Neural crest cell (in vitro differentiated cells): Measurements from ENCODE around the gene TAS2R42. TPM values are rescaled to one million over a fixed set of nuclear protein-coding genes. Genes with fewer than 3 reads are reported as not detected.

Experiments used
- DNase-seq: peaks from one replicate; pipeline ENCODE4 v3.0.0; 2021; ENCODE audit warnings: low read depth, mixed read lengths, low spot score
- H3K27ac Mint-ChIP-seq: one replicate; pipeline ENCODE4 v1.8.0; 2021; ENCODE audit warnings: mild to moderate bottlenecking, mixed read lengths; ENCODE audit not compliant: unreplicated experiment
- H3K27me3 Mint-ChIP-seq: 2 replicates; pipeline ENCODE4 v1.8.0; 2021; ENCODE audit warnings: low read depth, mild to moderate bottlenecking, mixed read lengths
- H3K36me3 Mint-ChIP-seq: 2 replicates; pipeline ENCODE4 v1.8.0; 2021; ENCODE audit warnings: low read depth, mild to moderate bottlenecking, mixed read lengths
- H3K4me1 Mint-ChIP-seq: 2 replicates; pipeline ENCODE4 v1.8.0; 2021; ENCODE audit warnings: mixed read lengths
- H3K4me3 Mint-ChIP-seq: one replicate; pipeline ENCODE4 v1.8.0; 2021; ENCODE audit warnings: mild to moderate bottlenecking, mixed read lengths
- H3K9me3 Mint-ChIP-seq: 2 replicates; pipeline ENCODE4 v1.8.0; 2021; ENCODE audit warnings: mixed read lengths
- total RNA-seq: library from RNA; stranded (reverse); gene quantifications from 2 replicates; pipeline ENCODE4 v1.2.1, GENCODE V29; 2021
- TF ChIP-seq, protein P1 (sequence below): fragments of 200-600 bp; sonication (generic); conservative IDR thresholded peaks from 2 replicates; pipeline ENCODE4 v1.5.0; 2021; ENCODE audit warnings: antibody characterized with exemption, mild to moderate bottlenecking

Gene TAS2R42
- total RNA-seq, 1 donor from 2014 or later, result not detected

DNA sequence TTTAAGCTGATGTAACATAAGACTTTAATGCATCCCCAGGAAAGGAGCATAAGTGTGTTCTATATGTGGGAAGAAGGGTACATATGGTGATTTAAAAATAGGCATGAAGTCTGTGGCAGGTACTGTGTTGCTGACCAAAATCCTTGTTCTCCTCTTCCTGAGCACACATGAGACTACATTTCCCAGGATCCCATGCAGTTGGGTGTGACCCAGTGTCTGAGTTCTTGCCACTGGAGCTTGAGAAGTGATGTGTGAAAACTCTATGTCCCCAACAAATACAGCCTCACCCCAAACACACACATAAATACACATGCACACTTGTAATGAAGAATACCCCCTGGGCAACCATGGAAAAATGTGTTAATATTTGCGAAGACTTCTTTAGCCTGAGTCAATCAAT, 24.2 kb downstream of the TAS2R42 start:
- Mint-ChIP-seq H3K27me3 (no peaks in the 10 kb centered on the region), H3K9me3 (no peaks in the 10 kb centered on the region), H3K4me1 (peaks cover 16% of the 10 kb centered on the region), H3K36me3 (peaks cover 17% of the 10 kb centered on the region), H3K27ac (no peak overlapping the region), H3K4me3 (no peak overlapping the region)
- DNase-seq, result no peak
- TF ChIP-seq, protein P1, sequence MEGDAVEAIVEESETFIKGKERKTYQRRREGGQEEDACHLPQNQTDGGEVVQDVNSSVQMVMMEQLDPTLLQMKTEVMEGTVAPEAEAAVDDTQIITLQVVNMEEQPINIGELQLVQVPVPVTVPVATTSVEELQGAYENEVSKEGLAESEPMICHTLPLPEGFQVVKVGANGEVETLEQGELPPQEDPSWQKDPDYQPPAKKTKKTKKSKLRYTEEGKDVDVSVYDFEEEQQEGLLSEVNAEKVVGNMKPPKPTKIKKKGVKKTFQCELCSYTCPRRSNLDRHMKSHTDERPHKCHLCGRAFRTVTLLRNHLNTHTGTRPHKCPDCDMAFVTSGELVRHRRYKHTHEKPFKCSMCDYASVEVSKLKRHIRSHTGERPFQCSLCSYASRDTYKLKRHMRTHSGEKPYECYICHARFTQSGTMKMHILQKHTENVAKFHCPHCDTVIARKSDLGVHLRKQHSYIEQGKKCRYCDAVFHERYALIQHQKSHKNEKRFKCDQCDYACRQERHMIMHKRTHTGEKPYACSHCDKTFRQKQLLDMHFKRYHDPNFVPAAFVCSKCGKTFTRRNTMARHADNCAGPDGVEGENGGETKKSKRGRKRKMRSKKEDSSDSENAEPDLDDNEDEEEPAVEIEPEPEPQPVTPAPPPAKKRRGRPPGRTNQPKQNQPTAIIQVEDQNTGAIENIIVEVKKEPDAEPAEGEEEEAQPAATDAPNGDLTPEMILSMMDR, result no peak

DNA sequence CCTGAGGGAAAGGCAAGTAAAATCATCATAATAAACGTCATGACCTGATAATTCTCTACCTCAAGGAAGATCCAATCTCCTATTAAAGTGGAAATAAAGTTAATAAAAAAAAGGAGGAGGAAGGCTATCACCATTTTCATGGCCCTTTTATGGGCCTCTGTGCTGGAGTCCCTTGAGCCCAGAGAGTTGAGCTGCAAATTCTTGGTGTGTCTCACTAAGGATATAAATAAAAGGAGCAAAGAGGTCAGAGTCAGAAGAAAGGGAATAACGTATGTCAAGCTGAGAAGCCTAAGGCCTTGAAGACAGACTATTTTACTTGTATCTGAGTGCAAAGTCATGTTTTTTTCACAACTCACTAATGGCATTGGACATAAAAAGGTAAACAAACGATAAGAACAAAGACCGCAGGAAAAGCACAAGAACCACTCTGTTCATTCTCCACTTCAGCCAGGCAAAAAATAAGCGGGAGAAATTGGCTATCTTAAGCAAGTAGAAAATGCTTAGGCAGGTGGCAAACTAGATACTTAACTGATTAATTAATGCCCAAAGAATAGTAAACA, 27.8 kb downstream of the TAS2R42 start:
- Mint-ChIP-seq H3K27me3 (no peaks in the 10 kb centered on the region), H3K4me3 (no peak overlapping the region), H3K9me3 (peaks cover 10% of the 10 kb centered on the region), H3K27ac (no peak overlapping the region), H3K4me1 (peaks cover 13% of the 10 kb centered on the region), H3K36me3 (peaks cover 32% of the 10 kb centered on the region)
- DNase-seq, result no peak
- TF ChIP-seq, protein P1, result no peak

DNA sequence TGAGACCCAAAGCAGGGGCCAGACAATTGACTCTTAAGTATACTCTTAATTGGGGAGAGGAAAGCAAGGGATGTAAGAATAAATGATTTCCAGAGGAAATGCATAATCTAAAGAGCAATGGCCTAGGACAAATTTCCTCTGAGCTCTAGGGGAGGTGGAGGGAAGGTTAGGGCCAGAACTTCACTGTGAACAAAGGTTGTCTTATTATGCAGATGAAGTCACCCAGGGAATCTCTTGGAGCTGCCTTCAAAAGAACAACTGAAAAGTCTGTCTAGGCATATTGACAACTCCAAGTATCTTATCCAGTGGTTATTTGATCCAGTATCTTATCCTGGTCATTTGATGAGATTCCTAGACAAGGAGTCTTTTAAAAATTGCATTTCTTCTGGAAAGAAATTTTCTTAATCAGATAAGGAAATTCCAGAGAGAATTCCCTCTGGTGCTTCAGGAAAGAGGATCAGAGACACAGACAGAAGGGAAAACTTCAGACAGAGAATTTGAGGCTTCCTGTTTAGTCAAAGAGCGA, 32.3 kb downstream of the TAS2R42 start:
- no peaks in the 10 kb centered on the region for H3K27me3 Mint-ChIP-seq
- H3K27ac Mint-ChIP-seq, result no peak overlapping the region
- peaks cover 13% of the 10 kb centered on the region for H3K9me3 Mint-ChIP-seq
- no peak for DNase-seq
- peaks cover 48% of the 10 kb centered on the region for H3K36me3 Mint-ChIP-seq
- H3K4me1 Mint-ChIP-seq, result peaks cover 9% of the 10 kb centered on the region
- H3K4me3 Mint-ChIP-seq, result no peak overlapping the region
- TF ChIP-seq, protein P1, result no peak

GRCh38 chr12:11152725-11153124, 34.0 kb downstream of the TAS2R42 start:
- Mint-ChIP-seq H3K9me3 (peaks cover 13% of the 10 kb centered on the region), H3K4me3 (no peak overlapping the region), H3K4me1 (no peaks in the 10 kb centered on the region), H3K27me3 (no peaks in the 10 kb centered on the region), H3K27ac (no peak overlapping the region), H3K36me3 (peaks cover 48% of the 10 kb centered on the region)
- TF ChIP-seq, protein P1, result no peak
- DNase-seq, result no peak

DNA sequence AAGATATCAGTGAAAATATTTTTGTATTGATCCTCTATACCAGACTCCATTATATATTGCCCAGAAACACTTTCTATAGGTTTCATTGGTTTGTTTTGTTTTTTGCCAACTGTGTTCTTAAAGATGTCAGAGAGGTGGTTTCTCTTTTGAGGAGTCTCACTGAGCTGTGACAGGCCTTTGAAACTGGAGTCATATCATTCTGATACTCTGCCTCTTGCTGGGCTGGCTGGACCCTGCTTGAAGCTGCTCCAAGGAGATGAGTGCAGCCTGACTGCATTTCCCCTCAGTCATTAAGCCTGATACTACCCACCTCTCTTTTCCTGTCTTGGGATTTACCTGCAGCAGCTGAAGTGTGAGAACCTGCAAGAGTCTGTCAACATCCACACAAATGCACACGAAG, 35.9 kb downstream of the TAS2R42 start:
- Mint-ChIP-seq H3K27me3 (no peaks in the 10 kb centered on the region), H3K4me1 (no peaks in the 10 kb centered on the region), H3K36me3 (peaks cover 45% of the 10 kb centered on the region), H3K4me3 (no peak overlapping the region), H3K27ac (no peak overlapping the region), H3K9me3 (peaks cover 6% of the 10 kb centered on the region)
- no peak for DNase-seq
- TF ChIP-seq, protein P1, result no peak
